Activated T-cell treated with anti-CD3 and anti-CD28 coated beads, Interleukin-2, amount 50 U/mL, for 24 hours (primary cell): ENCODE measurements around the gene ADCY3.
A peak's percentile ranks its signal among the peaks of the same experiment; 100 is the strongest.

Experiments used
- DNase-seq: peaks from one replicate; pipeline ENCODE4 v3.0.0-alpha.2; 2020
- H3K27ac Mint-ChIP-seq: 2 replicates; pipeline ENCODE4 v1.8.0; 2020; ENCODE audit warnings: mild to moderate bottlenecking, mixed read lengths
- H3K27me3 Mint-ChIP-seq: 2 replicates; pipeline ENCODE4 v1.8.0; 2020; ENCODE audit warnings: mixed read lengths
- H3K36me3 Mint-ChIP-seq: 2 replicates; pipeline ENCODE4 v1.8.0; 2020; ENCODE audit warnings: low read depth, mixed read lengths
- H3K4me1 Mint-ChIP-seq: 2 replicates; pipeline ENCODE4 v1.8.0; 2020; ENCODE audit warnings: low read depth, mixed read lengths
- H3K4me3 Mint-ChIP-seq: 2 replicates; pipeline ENCODE4 v1.8.0; 2020; ENCODE audit warnings: mild to moderate bottlenecking, moderate library complexity, mixed read lengths
- H3K9me3 Mint-ChIP-seq: 2 replicates; pipeline ENCODE4 v1.8.0; 2020; ENCODE audit warnings: mixed read lengths

The ADCY3 gene

GRCh38 chr2:24863641-24864040, 56.4 kb downstream of the ADCY3 start:
- Mint-ChIP-seq H3K4me1 (peaks cover 7% of the 10 kb centered on the region), H3K36me3 (peaks cover 26% of the 10 kb centered on the region), H3K9me3 (no peaks in the 10 kb centered on the region), H3K4me3 (no peak overlapping the region), H3K27ac (no peak overlapping the region), H3K27me3 (no peaks in the 10 kb centered on the region)
- DNase-seq = no peak

GRCh38 chr2:24861500-24861899, 58.5 kb downstream of the ADCY3 start:
- no peak for DNase-seq
- Mint-ChIP-seq H3K36me3 (peaks cover 20% of the 10 kb centered on the region), H3K27ac (no peak overlapping the region), H3K4me1 (no peaks in the 10 kb centered on the region), H3K4me3 (no peak overlapping the region), H3K27me3 (no peaks in the 10 kb centered on the region), H3K9me3 (no peaks in the 10 kb centered on the region)

- no peaks in the 10 kb centered on the region for H3K27me3 Mint-ChIP-seq
- H3K27ac Mint-ChIP-seq = no peak overlapping the region
- no peak for DNase-seq
- H3K36me3 Mint-ChIP-seq = peaks cover 27% of the 10 kb centered on the region
- H3K4me1 Mint-ChIP-seq = no peaks in the 10 kb centered on the region
- no peaks in the 10 kb centered on the region for H3K9me3 Mint-ChIP-seq
- no peak overlapping the region for H3K4me3 Mint-ChIP-seq
Observed at GRCh38 chr2:24860631-24861030, 59.4 kb downstream of the ADCY3 start.

- Mint-ChIP-seq H3K9me3 (no peaks in the 10 kb centered on the region), H3K4me3 (no peak overlapping the region), H3K36me3 (peaks cover 28% of the 10 kb centered on the region)
Observed at GRCh38 chr2:24859968-24860600, 60.0 kb downstream of the ADCY3 start.

GRCh38 chr2:24858996-24859395, 61.0 kb downstream of the ADCY3 start:
- H3K27me3 Mint-ChIP-seq = no peaks in the 10 kb centered on the region
- DNase-seq = no peak
- no peak overlapping the region for H3K27ac Mint-ChIP-seq
- H3K4me1 Mint-ChIP-seq = no peaks in the 10 kb centered on the region
- peaks cover 31% of the 10 kb centered on the region for H3K36me3 Mint-ChIP-seq
- H3K9me3 Mint-ChIP-seq = no peaks in the 10 kb centered on the region
- no peak overlapping the region for H3K4me3 Mint-ChIP-seq

More at GRCh38 chr2:24859968-24860600, 60.0 kb downstream of the ADCY3 start:
- Mint-ChIP-seq H3K27ac (no peak overlapping the region), H3K27me3 (no peaks in the 10 kb centered on the region), H3K4me1 (no peaks in the 10 kb centered on the region)
- DNase-seq = no peak

GRCh38 chr2:24857746-24858145, 62.3 kb downstream of the ADCY3 start:
- no peak for DNase-seq
- H3K27ac Mint-ChIP-seq = no peak overlapping the region
- no peak overlapping the region for H3K4me3 Mint-ChIP-seq
- peaks cover 33% of the 10 kb centered on the region for H3K36me3 Mint-ChIP-seq
- no peaks in the 10 kb centered on the region for H3K9me3 Mint-ChIP-seq
- no peaks in the 10 kb centered on the region for H3K27me3 Mint-ChIP-seq
- no peaks in the 10 kb centered on the region for H3K4me1 Mint-ChIP-seq

GRCh38 chr2:24856791-24857211, 63.2 kb downstream of the ADCY3 start:
- Mint-ChIP-seq H3K27ac (no peak overlapping the region), H3K4me1 (no peaks in the 10 kb centered on the region), H3K27me3 (no peaks in the 10 kb centered on the region), H3K36me3 (peaks cover 36% of the 10 kb centered on the region), H3K9me3 (no peaks in the 10 kb centered on the region), H3K4me3 (no peak overlapping the region)
- no peak for DNase-seq

- Mint-ChIP-seq H3K9me3 (no peaks in the 10 kb centered on the region), H3K4me3 (no peak overlapping the region), H3K27me3 (no peaks in the 10 kb centered on the region), H3K4me1 (no peaks in the 10 kb centered on the region), H3K27ac (peak overlapping the region; percentile 15), H3K36me3 (peaks cover 45% of the 10 kb centered on the region)
- DNase-seq = no peak
Observed at GRCh38 chr2:24855726-24856125, 64.3 kb downstream of the ADCY3 start.

- DNase-seq = no peak
- no peak overlapping the region for H3K27ac Mint-ChIP-seq
- H3K27me3 Mint-ChIP-seq = no peaks in the 10 kb centered on the region
- no peak overlapping the region for H3K4me3 Mint-ChIP-seq
- no peaks in the 10 kb centered on the region for H3K9me3 Mint-ChIP-seq
- peaks cover 46% of the 10 kb centered on the region for H3K36me3 Mint-ChIP-seq
- H3K4me1 Mint-ChIP-seq = no peaks in the 10 kb centered on the region
Observed at GRCh38 chr2:24855022-24855622, 64.9 kb downstream of the ADCY3 start.

- Mint-ChIP-seq H3K27me3 (no peaks in the 10 kb centered on the region), H3K4me1 (no peaks in the 10 kb centered on the region), H3K4me3 (no peak overlapping the region), H3K36me3 (peaks cover 51% of the 10 kb centered on the region), H3K27ac (no peak overlapping the region), H3K9me3 (no peaks in the 10 kb centered on the region)
- no peak for DNase-seq
Observed at GRCh38 chr2:24853996-24854395, 66.0 kb downstream of the ADCY3 start.

GRCh38 chr2:24853046-24853445, 67.0 kb downstream of the ADCY3 start:
- H3K36me3 Mint-ChIP-seq = peaks cover 46% of the 10 kb centered on the region
- H3K4me3 Mint-ChIP-seq = no peak overlapping the region
- H3K27ac Mint-ChIP-seq = no peak overlapping the region
- H3K9me3 Mint-ChIP-seq = no peaks in the 10 kb centered on the region
- no peaks in the 10 kb centered on the region for H3K27me3 Mint-ChIP-seq
- H3K4me1 Mint-ChIP-seq = no peaks in the 10 kb centered on the region
- no peak for DNase-seq

GRCh38 chr2:24852431-24853020, 67.5 kb downstream of the ADCY3 start:
- Mint-ChIP-seq H3K27ac (no peak overlapping the region), H3K4me1 (no peaks in the 10 kb centered on the region), H3K27me3 (no peaks in the 10 kb centered on the region), H3K36me3 (peaks cover 46% of the 10 kb centered on the region), H3K4me3 (no peak overlapping the region), H3K9me3 (no peaks in the 10 kb centered on the region)
- DNase-seq = no peak

- no peak overlapping the region for H3K27ac Mint-ChIP-seq
- no peak for DNase-seq
- no peaks in the 10 kb centered on the region for H3K9me3 Mint-ChIP-seq
- H3K36me3 Mint-ChIP-seq = peaks cover 50% of the 10 kb centered on the region
- H3K4me3 Mint-ChIP-seq = no peak overlapping the region
- no peaks in the 10 kb centered on the region for H3K27me3 Mint-ChIP-seq
- H3K4me1 Mint-ChIP-seq = no peaks in the 10 kb centered on the region
Observed at GRCh38 chr2:24852026-24852425, 68.0 kb downstream of the ADCY3 start.

- Mint-ChIP-seq H3K27ac (no peak overlapping the region), H3K27me3 (no peaks in the 10 kb centered on the region), H3K9me3 (no peaks in the 10 kb centered on the region), H3K36me3 (peaks cover 45% of the 10 kb centered on the region), H3K4me1 (no peaks in the 10 kb centered on the region), H3K4me3 (no peak overlapping the region)
- no peak for DNase-seq
Observed at GRCh38 chr2:24850944-24851343, 69.1 kb downstream of the ADCY3 start.

GRCh38 chr2:24845691-24846090, 74.3 kb downstream of the ADCY3 start:
- DNase-seq = no peak
- Mint-ChIP-seq H3K27ac (no peak overlapping the region), H3K36me3 (peaks cover 57% of the 10 kb centered on the region), H3K4me3 (no peak overlapping the region), H3K9me3 (no peaks in the 10 kb centered on the region), H3K27me3 (no peaks in the 10 kb centered on the region), H3K4me1 (no peaks in the 10 kb centered on the region)
